ENCODE results near the gene C6orf132.
A peak's percentile ranks its signal among the peaks of the same experiment; 100 is the strongest.

Gene C6orf132

GRCh38 chr6:42084889-42085288, 57.5 kb downstream of the C6orf132 start:
- no peak overlapping the region for H2AK5ac ChIP-seq (ENCODE audit: low read length)
- no peak overlapping the region for H2BK15ac ChIP-seq (replicated peaks; ENCODE audit: low read depth)
- H3K9ac ChIP-seq (ENCODE audit: low read length): no peak overlapping the region
- H3K56ac ChIP-seq (ENCODE audit: low read length): no peak overlapping the region
- H2BK5ac ChIP-seq (ENCODE audit: low read length): no peak overlapping the region
- WGBS (ENCODE audit: extremely low coverage, insufficient coverage, low lambda C conversion rate): no CpG with 5 or more reads among the region's 5 CpGs
- no peak overlapping the region for H3K4ac ChIP-seq (ENCODE audit: low read depth, low read length)
- H4K8ac ChIP-seq (ENCODE audit: low read depth, low read length): no peak overlapping the region
- H3K23ac ChIP-seq (ENCODE audit: low read length): no peak overlapping the region
- H3K79me2 ChIP-seq (ENCODE audit: control insufficient read depth, insufficient read depth, low read length): no peaks in the 10 kb centered on the region
- no peak overlapping the region for H3K27ac ChIP-seq (ENCODE audit: low read depth, low read length)
- no peaks in the 10 kb centered on the region for H3K36me3 ChIP-seq (ENCODE audit: control insufficient read depth, insufficient read depth, low read length)
- H4K5ac ChIP-seq (ENCODE audit: low read length): no peak overlapping the region
- H3K4me2 ChIP-seq (ENCODE audit: low read length): no peak overlapping the region
- H3K79me1 ChIP-seq (ENCODE audit: low read length): no peaks in the 10 kb centered on the region
- H3K18ac ChIP-seq (ENCODE audit: low read length): no peak overlapping the region
- no peaks in the 10 kb centered on the region for H3K27me3 ChIP-seq (ENCODE audit: insufficient read depth, low read length, poor library complexity)
- no peak overlapping the region for H3K4me3 ChIP-seq (ENCODE audit: low read length)
- DNase-seq: no peak
- H3K4me1 ChIP-seq (ENCODE audit: control insufficient read depth, low read depth, low read length): no peaks in the 10 kb centered on the region
- H2BK120ac ChIP-seq (ENCODE audit: low read depth, low read length): no peak overlapping the region

GRCh38 chr6:42083530-42083929, 58.9 kb downstream of the C6orf132 start:
- Histone ChIP-seq H3K4me1 (ENCODE audit: control insufficient read depth, low read depth, low read length) (no peaks in the 10 kb centered on the region), H3K18ac (ENCODE audit: low read length) (no peak overlapping the region), H2BK120ac (ENCODE audit: low read depth, low read length) (no peak overlapping the region), H3K27ac (ENCODE audit: low read depth, low read length) (no peak overlapping the region), H3K56ac (ENCODE audit: low read length) (no peak overlapping the region), H3K4me2 (ENCODE audit: low read length) (no peak overlapping the region), H3K27me3 (ENCODE audit: insufficient read depth, low read length, poor library complexity) (no peaks in the 10 kb centered on the region), H3K79me1 (ENCODE audit: low read length) (no peaks in the 10 kb centered on the region), H4K8ac (ENCODE audit: low read depth, low read length) (no peak overlapping the region), H2BK5ac (ENCODE audit: low read length) (no peak overlapping the region), H3K4ac (ENCODE audit: low read depth, low read length) (no peak overlapping the region), H3K23ac (ENCODE audit: low read length) (no peak overlapping the region), H3K9ac (ENCODE audit: low read length) (no peak overlapping the region), H3K36me3 (ENCODE audit: control insufficient read depth, insufficient read depth, low read length) (no peaks in the 10 kb centered on the region), H3K79me2 (ENCODE audit: control insufficient read depth, insufficient read depth, low read length) (no peaks in the 10 kb centered on the region), H2BK15ac (replicated peaks; ENCODE audit: low read depth) (no peak overlapping the region), H3K4me3 (ENCODE audit: low read length) (no peak overlapping the region), H2AK5ac (ENCODE audit: low read length) (no peak overlapping the region), H4K5ac (ENCODE audit: low read length) (no peak overlapping the region)
- WGBS (ENCODE audit: extremely low coverage, insufficient coverage, low lambda C conversion rate): no CpG with 5 or more reads among the region's 5 CpGs
- no peak for DNase-seq

GRCh38 chr6:42079941-42080464, 62.4 kb downstream of the C6orf132 start:
- no peak overlapping the region for H2BK5ac ChIP-seq (ENCODE audit: low read length)

GRCh38 chr6:42078386-42078785, 64.0 kb downstream of the C6orf132 start:
- Histone ChIP-seq H3K18ac (ENCODE audit: low read length) (no peak overlapping the region), H2BK15ac (replicated peaks; ENCODE audit: low read depth) (no peak overlapping the region), H3K56ac (ENCODE audit: low read length) (no peak overlapping the region), H3K23ac (ENCODE audit: low read length) (no peak overlapping the region), H3K27ac (ENCODE audit: low read depth, low read length) (no peak overlapping the region), H3K36me3 (ENCODE audit: control insufficient read depth, insufficient read depth, low read length) (no peaks in the 10 kb centered on the region), H3K4me3 (ENCODE audit: low read length) (no peak overlapping the region), H3K27me3 (ENCODE audit: insufficient read depth, low read length, poor library complexity) (no peaks in the 10 kb centered on the region), H4K5ac (ENCODE audit: low read length) (no peak overlapping the region), H3K9ac (ENCODE audit: low read length) (no peak overlapping the region), H4K8ac (ENCODE audit: low read depth, low read length) (no peak overlapping the region), H3K4me2 (ENCODE audit: low read length) (no peak overlapping the region), H3K4me1 (ENCODE audit: control insufficient read depth, low read depth, low read length) (no peaks in the 10 kb centered on the region), H3K4ac (ENCODE audit: low read depth, low read length) (no peak overlapping the region), H3K79me1 (ENCODE audit: low read length) (no peaks in the 10 kb centered on the region), H2BK5ac (ENCODE audit: low read length) (no peak overlapping the region), H3K79me2 (ENCODE audit: control insufficient read depth, insufficient read depth, low read length) (no peaks in the 10 kb centered on the region), H2BK120ac (ENCODE audit: low read depth, low read length) (no peak overlapping the region), H2AK5ac (ENCODE audit: low read length) (no peak overlapping the region)
- no peak for DNase-seq
- no CpG with 5 or more reads among the region's 11 CpGs for WGBS (ENCODE audit: extremely low coverage, insufficient coverage, low lambda C conversion rate)

More at GRCh38 chr6:42079941-42080464, 62.4 kb downstream of the C6orf132 start:
- Histone ChIP-seq H2BK120ac (ENCODE audit: low read depth, low read length) (no peak overlapping the region), H3K4me1 (ENCODE audit: control insufficient read depth, low read depth, low read length) (no peaks in the 10 kb centered on the region), H3K79me1 (ENCODE audit: low read length) (no peaks in the 10 kb centered on the region), H3K4me3 (ENCODE audit: low read length) (no peak overlapping the region), H3K36me3 (ENCODE audit: control insufficient read depth, insufficient read depth, low read length) (no peaks in the 10 kb centered on the region), H3K56ac (ENCODE audit: low read length) (no peak overlapping the region), H3K27me3 (ENCODE audit: insufficient read depth, low read length, poor library complexity) (no peaks in the 10 kb centered on the region), H4K5ac (ENCODE audit: low read length) (no peak overlapping the region), H3K18ac (ENCODE audit: low read length) (no peak overlapping the region), H3K4ac (ENCODE audit: low read depth, low read length) (no peak overlapping the region), H3K9ac (ENCODE audit: low read length) (no peak overlapping the region), H2AK5ac (ENCODE audit: low read length) (no peak overlapping the region), H3K27ac (ENCODE audit: low read depth, low read length) (no peak overlapping the region), H2BK15ac (replicated peaks; ENCODE audit: low read depth) (no peak overlapping the region), H4K8ac (ENCODE audit: low read depth, low read length) (no peak overlapping the region), H3K23ac (ENCODE audit: low read length) (no peak overlapping the region), H3K79me2 (ENCODE audit: control insufficient read depth, insufficient read depth, low read length) (no peaks in the 10 kb centered on the region), H3K4me2 (ENCODE audit: low read length) (no peak overlapping the region)
- WGBS (ENCODE audit: extremely low coverage, insufficient coverage, low lambda C conversion rate): no CpG with 5 or more reads among the region's 10 CpGs
- DNase-seq: no peak

DNA sequence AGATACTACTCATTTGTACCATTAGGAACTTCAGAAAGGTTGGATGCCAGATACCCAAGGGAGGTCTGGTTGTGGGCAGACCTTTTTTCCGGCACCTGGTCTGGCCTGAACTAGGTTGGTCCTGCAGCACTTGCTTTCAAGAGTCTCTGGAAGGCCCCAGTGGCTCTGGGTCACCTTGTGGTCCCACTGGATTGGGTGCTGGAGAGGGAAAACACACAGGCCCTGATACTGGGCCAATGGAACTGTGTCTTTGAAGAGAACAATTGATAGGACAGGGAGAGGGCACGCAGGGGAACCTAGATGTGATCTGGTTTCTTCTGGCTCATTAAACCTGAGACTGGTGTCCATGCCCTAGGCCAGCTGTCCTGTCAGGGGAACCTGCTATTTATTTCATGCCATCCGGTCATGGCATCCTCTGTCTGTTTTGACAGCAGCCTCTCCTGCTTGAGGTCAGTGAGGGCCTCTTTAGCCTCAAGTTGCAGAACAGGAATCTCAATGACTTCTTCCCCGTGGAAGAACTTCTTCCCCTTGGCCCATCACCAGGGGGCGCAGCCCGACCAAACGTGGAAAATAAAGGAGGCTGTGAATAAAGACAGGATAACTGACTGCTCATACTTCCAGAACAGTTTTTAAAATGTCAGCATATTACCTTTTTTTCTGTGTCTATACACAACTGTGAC, 67.1 kb downstream of the C6orf132 start:
- Histone ChIP-seq H2BK15ac (replicated peaks; ENCODE audit: low read depth) (no peak overlapping the region), H3K4me2 (ENCODE audit: low read length) (no peak overlapping the region), H4K8ac (ENCODE audit: low read depth, low read length) (no peak overlapping the region), H3K4me3 (ENCODE audit: low read length) (no peak overlapping the region), H3K4ac (ENCODE audit: low read depth, low read length) (no peak overlapping the region), H3K79me2 (ENCODE audit: control insufficient read depth, insufficient read depth, low read length) (no peaks in the 10 kb centered on the region), H3K27ac (ENCODE audit: low read depth, low read length) (no peak overlapping the region), H3K36me3 (ENCODE audit: control insufficient read depth, insufficient read depth, low read length) (no peaks in the 10 kb centered on the region), H3K27me3 (ENCODE audit: insufficient read depth, low read length, poor library complexity) (no peaks in the 10 kb centered on the region), H2AK5ac (ENCODE audit: low read length) (no peak overlapping the region), H3K9ac (ENCODE audit: low read length) (no peak overlapping the region), H4K5ac (ENCODE audit: low read length) (no peak overlapping the region), H3K56ac (ENCODE audit: low read length) (no peak overlapping the region), H3K79me1 (ENCODE audit: low read length) (no peaks in the 10 kb centered on the region), H3K18ac (ENCODE audit: low read length) (no peak overlapping the region), H2BK120ac (ENCODE audit: low read depth, low read length) (no peak overlapping the region), H2BK5ac (ENCODE audit: low read length) (no peak overlapping the region), H3K23ac (ENCODE audit: low read length) (no peak overlapping the region), H3K4me1 (ENCODE audit: control insufficient read depth, low read depth, low read length) (no peaks in the 10 kb centered on the region)
- WGBS (ENCODE audit: extremely low coverage, insufficient coverage, low lambda C conversion rate): no CpG with 5 or more reads among the region's 7 CpGs
- peak; percentile 72 for DNase-seq

DNA sequence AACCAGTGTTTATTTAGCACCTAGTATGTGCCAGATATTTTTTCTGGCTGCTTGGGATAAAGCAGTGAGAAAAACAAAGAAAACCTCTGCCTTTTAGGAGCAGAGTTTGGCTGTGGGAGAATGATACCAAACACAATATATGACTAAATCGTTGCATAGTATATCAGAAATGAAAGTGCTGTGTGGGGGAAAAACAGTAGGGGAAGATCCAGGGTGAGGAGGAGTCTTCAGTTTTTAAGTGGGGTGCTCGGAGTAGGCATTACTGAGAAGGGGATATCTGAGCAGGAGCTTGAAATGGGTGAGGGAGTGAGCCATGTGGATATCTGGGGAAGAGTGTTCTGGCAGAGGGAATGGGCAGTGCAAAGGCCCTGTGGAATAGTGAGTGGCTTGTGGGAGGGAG, 69.1 kb downstream of the C6orf132 start:
- no peak overlapping the region for H3K18ac ChIP-seq (ENCODE audit: low read length)
- no peak overlapping the region for H3K9ac ChIP-seq (ENCODE audit: low read length)
- H3K27me3 ChIP-seq (ENCODE audit: insufficient read depth, low read length, poor library complexity): no peaks in the 10 kb centered on the region
- H3K27ac ChIP-seq (ENCODE audit: low read depth, low read length): no peak overlapping the region
- WGBS (ENCODE audit: extremely low coverage, insufficient coverage, low lambda C conversion rate): no CpG with 5 or more reads among the region's 2 CpGs
- no peak overlapping the region for H3K4me2 ChIP-seq (ENCODE audit: low read length)
- no peak overlapping the region for H2BK5ac ChIP-seq (ENCODE audit: low read length)
- H4K5ac ChIP-seq (ENCODE audit: low read length): no peak overlapping the region
- no peak overlapping the region for H3K4me3 ChIP-seq (ENCODE audit: low read length)
- H2BK120ac ChIP-seq (ENCODE audit: low read depth, low read length): no peak overlapping the region
- no peak overlapping the region for H4K8ac ChIP-seq (ENCODE audit: low read depth, low read length)
- H3K79me2 ChIP-seq (ENCODE audit: control insufficient read depth, insufficient read depth, low read length): no peaks in the 10 kb centered on the region
- no peak overlapping the region for H3K4ac ChIP-seq (ENCODE audit: low read depth, low read length)
- no peaks in the 10 kb centered on the region for H3K79me1 ChIP-seq (ENCODE audit: low read length)
- no peak overlapping the region for H2AK5ac ChIP-seq (ENCODE audit: low read length)
- no peak overlapping the region for H3K23ac ChIP-seq (ENCODE audit: low read length)
- DNase-seq: no peak
- no peak overlapping the region for H3K56ac ChIP-seq (ENCODE audit: low read length)
- no peak overlapping the region for H2BK15ac ChIP-seq (replicated peaks; ENCODE audit: low read depth)
- H3K4me1 ChIP-seq (ENCODE audit: control insufficient read depth, low read depth, low read length): no peaks in the 10 kb centered on the region
- peaks cover 9% of the 10 kb centered on the region for H3K36me3 ChIP-seq (ENCODE audit: control insufficient read depth, insufficient read depth, low read length)
